HCT116 (cell line): Measurements from ENCODE around the gene C1QB. TPM values are rescaled to one million over a fixed set of nuclear protein-coding genes. Genes with fewer than 3 reads are reported as not detected.

Experiments
- ATAC-seq: fragments of 200-7000 bp; cut with Tn5 transposase; 2 replicates; pipeline ENCODE4 v1.9.1; 2020; ENCODE audit warnings: mild to moderate bottlenecking, moderate library complexity
- BruUV-seq: library from RNA; stranded (reverse); fragments of 400-500 nt; replicated peaks from 2 replicates; lab custom pipeline; 2021; lab: Mats Ljungman, UMichigan
- CTCF ChIA-PET: fragments of 300-600 bp; sonication (Branson Sonifier 250); formaldehyde crosslinking; loops from one replicate; lab custom pipeline; 2021; ENCODE audit warnings: antibody characterized with exemption; lab: Charles Lee
- POLR2A ChIA-PET: fragments of 300-600, 350-600 bp; sonication (Branson Sonifier 250); formaldehyde crosslinking; loops from one replicate; lab custom pipeline; 2021; ENCODE audit warnings: antibody characterized with exemption; lab: Charles Lee
- RAD21 ChIA-PET, 2 experiments: fragments of 300-600 bp; sonication (Branson Sonifier 250); formaldehyde crosslinking; loops; one replicate each; lab custom pipeline; 2023; ENCODE audit warnings: low total read pairs in 2 of 2; ENCODE audit not compliant: uncharacterized antibody in 2 of 2, unreplicated experiment in 2 of 2, low non-redundant PET in 1 of 2; lab: Charles Lee
- DNase-seq: peaks from one replicate; pipeline ENCODE4 v3.0.0-alpha.2; 2010; ENCODE audit warnings: low read depth, low spot score
- H2AFZ ChIP-seq: fragments of 200-600 bp; shearing (Covaris generic), sonication (generic); 2 replicates; pipeline ENCODE4 v1.6.1; 2017; ENCODE audit warnings: low read depth, mixed run types, mixed read lengths, antibody characterized with exemption, low read length; ENCODE audit not compliant: poor library complexity, severe bottlenecking
- H3K27ac ChIP-seq: 2 replicates; pipeline ENCODE4 v1.5.1; 2012; ENCODE audit warnings: low read depth, low read length
- H3K27me3 ChIP-seq: fragments of 200-600 bp; sonication (generic); 2 replicates; pipeline ENCODE4 v1.6.1; 2016; ENCODE audit warnings: mixed run types, low read length, mixed read lengths; ENCODE audit not compliant: insufficient read depth
- H3K36me3 ChIP-seq, 2 experiments: fragments of 200-500 bp in 1 of 2; fragments of 200-600 bp in 1 of 2; sonication (Bioruptor generic) in 1 of 2; sonication (generic) in 1 of 2; 2 replicates each; pipeline versions ENCODE4 v1.5.1 to v1.6.1; 2014 to 2016; ENCODE audit warnings: low read length in 2 of 2, inconsistent platforms in 1 of 2, mixed read lengths in 1 of 2, mixed run types in 1 of 2; ENCODE audit not compliant: insufficient read depth in 2 of 2, control insufficient read depth in 1 of 2
- H3K4me1 ChIP-seq, 2 experiments: fragments of 200-600 bp in 1 of 2; sonication (generic) in 1 of 2; 2 replicates each; pipeline versions ENCODE4 v1.5.1 to v1.6.1; 2012 to 2017; ENCODE audit warnings: low read length in 2 of 2, inconsistent platforms in 1 of 2, mild to moderate bottlenecking in 1 of 2, mixed read lengths in 1 of 2, mixed run types in 1 of 2, moderate library complexity in 1 of 2; ENCODE audit not compliant: insufficient read depth in 2 of 2, control insufficient read depth in 1 of 2
- H3K4me2 ChIP-seq: fragments of 200-600 bp; sonication (generic); 2 replicates; pipeline ENCODE4 v1.6.1; 2017; ENCODE audit warnings: mixed run types, low read length, mixed read lengths
- H3K4me3 ChIP-seq, 2 experiments: fragments of 200-600 bp in 1 of 2; sonication (generic) in 1 of 2; replicated peaks in 1 of 2; 2 replicates each; pipeline ENCODE4 v1.5.1; 2011 to 2016; ENCODE audit warnings: low read length in 2 of 2, control low read depth in 1 of 2, low read depth in 1 of 2, mild to moderate bottlenecking in 1 of 2, mixed read lengths in 1 of 2, mixed run types in 1 of 2
- H3K79me2 ChIP-seq: fragments of 200-600 bp; sonication (generic); 2 replicates; pipeline ENCODE4 v1.6.1; 2017; ENCODE audit warnings: mild to moderate bottlenecking, mixed run types, low read length, moderate library complexity, mixed read lengths; ENCODE audit not compliant: insufficient read depth
- H3K9ac ChIP-seq: fragments of 200-600 bp; sonication (generic); 2 replicates; pipeline ENCODE4 v1.6.1; 2016; ENCODE audit warnings: low read length, mixed read lengths
- H3K9me2 ChIP-seq: fragments of 200-600 bp; sonication (generic), shearing (Covaris generic); 2 replicates; pipeline ENCODE4 v1.6.1; 2017; ENCODE audit warnings: mixed run types, mild to moderate bottlenecking, moderate library complexity; ENCODE audit not compliant: insufficient read depth
- H3K9me3 ChIP-seq, 2 experiments: fragments of 200-500 bp in 1 of 2; fragments of 200-600 bp in 1 of 2; sonication (Bioruptor generic) in 1 of 2; sonication (generic) in 1 of 2; 2 replicates each; pipeline ENCODE4 v1.6.1; 2014 to 2017; ENCODE audit warnings: low read length in 2 of 2, mixed read lengths in 2 of 2, inconsistent platforms in 1 of 2, low read depth in 1 of 2, mild to moderate bottlenecking in 1 of 2, mixed run types in 1 of 2, moderate library complexity in 1 of 2; ENCODE audit not compliant: control insufficient read depth in 1 of 2, insufficient read depth in 1 of 2
- H4K20me1 ChIP-seq: fragments of 200-600 bp; sonication (generic), shearing (Covaris generic); 2 replicates; pipeline ENCODE4 v1.6.1; 2017; ENCODE audit warnings: mixed run types, mild to moderate bottlenecking, moderate library complexity; ENCODE audit not compliant: insufficient read depth
- ATF3 ChIP-seq: IDR thresholded peaks from 2 replicates; pipeline ENCODE4 v1.6.1; 2012
- FOSL1 ChIP-seq: IDR thresholded peaks from 2 replicates; pipeline ENCODE4 v1.6.1; 2012; ENCODE audit warnings: low read depth
- POLR2A ChIP-seq: IDR thresholded peaks from 2 replicates; pipeline ENCODE4 v1.7.0; 2011; ENCODE audit warnings: borderline replicate concordance; ENCODE audit not compliant: insufficient read depth, insufficient read length; ENCODE audit errors: extremely low read depth
- POLR2AphosphoS5 ChIP-seq: IDR thresholded peaks from 2 replicates; pipeline ENCODE4 v1.6.1; 2011; ENCODE audit warnings: mild to moderate bottlenecking, low read depth, low read length, moderate library complexity
- TCF7L2 ChIP-seq: IDR thresholded peaks from 2 replicates; pipeline ENCODE4 v1.7.0; 2011; ENCODE audit warnings: borderline replicate concordance, inconsistent platforms; ENCODE audit not compliant: insufficient read depth, insufficient read length; ENCODE audit errors: extremely low read depth
- intact Hi-C: fragments of 100-400 bp; cut with micrococcal nuclease; formaldehyde crosslinking; loops from 2 replicates; pipeline ENCODE4 v1.10.0; 2022
- total RNA-seq: library from RNA; stranded (reverse); gene quantifications from one replicate; pipeline ENCODE4 v1.2.1, GENCODE V29; 2021; ENCODE audit not compliant: unreplicated experiment

The C1QB gene
- total RNA-seq, 1 experiment from 2014 or later, result 0.32 TPM

DNA sequence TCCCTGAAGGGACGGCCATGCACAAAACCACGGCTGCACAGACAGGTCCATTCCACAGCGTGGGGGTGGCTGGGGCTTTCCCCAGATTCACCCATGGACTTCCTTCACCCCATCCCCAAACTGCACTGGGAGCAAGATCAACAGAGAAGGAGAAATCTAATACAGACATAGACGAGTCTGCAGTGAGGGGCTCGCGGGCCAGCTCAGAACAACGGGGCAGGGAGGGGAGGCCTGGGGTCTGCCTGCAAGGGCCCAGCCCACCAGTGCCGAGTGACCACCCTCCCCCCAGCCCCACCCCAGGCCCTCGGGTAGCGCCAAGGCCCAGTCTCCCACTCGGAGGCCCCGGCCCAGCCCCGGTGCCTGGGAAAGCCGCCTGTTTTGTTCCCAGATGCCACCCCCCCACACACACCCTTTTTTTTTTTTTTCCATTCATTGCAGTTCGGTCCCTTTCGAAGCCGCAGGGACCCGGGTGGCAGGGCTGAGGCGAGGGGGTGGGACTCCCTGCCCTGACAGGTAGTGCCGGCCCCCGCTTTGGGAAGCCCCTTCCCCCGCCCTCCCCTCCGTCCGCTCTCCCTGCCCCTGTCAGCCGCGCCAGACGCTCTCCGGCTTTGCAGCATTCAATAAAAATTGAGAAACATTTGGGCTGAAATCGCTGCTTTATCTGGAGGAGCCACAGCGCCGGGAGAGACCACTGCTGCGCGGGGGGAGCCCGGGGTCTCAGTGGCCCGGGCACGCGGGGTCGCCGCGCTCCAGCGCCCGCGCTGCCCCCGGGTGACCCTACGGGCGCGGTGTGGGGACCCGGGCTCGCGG, 57.1 kb downstream of the C1QB start:
- Histone ChIP-seq H3K9me3 (no peaks in the 10 kb centered on the region), H3K4me3 (peak overlapping the region; percentile 40 to 53), H3K27me3 (no peaks in the 10 kb centered on the region), H3K27ac (peak overlapping the region; percentile 83; the same call in 1 of the 2 replicates), H4K20me1 (no peaks in the 10 kb centered on the region), H2AFZ (no peak overlapping the region), H3K9ac (no peak overlapping the region), H3K4me1 (peaks cover 0 to 15% of the 10 kb centered on the region in 2 experiments; a peak in 3 of 4 replicates), H3K36me3 (no peaks in the 10 kb centered on the region), H3K9me2 (no peaks in the 10 kb centered on the region), H3K79me2 (no peaks in the 10 kb centered on the region), H3K4me2 (peak overlapping the region; percentile 82)
- TF ChIP-seq ATF3 (no peak), POLR2A (peak; percentile 5)
- ATAC-seq, result peak; percentile 61
- no TSS peak for BruUV-seq
- POLR2A ChIA-PET, result no interaction called here
- RAD21 ChIA-PET, result no interaction called here
- no peak for DNase-seq
- CTCF ChIA-PET, result interaction anchor here (0.8 to 1.1 kb wide), 4 partner anchors 10 to 152 kb away, joined by 3 to 7 read pairs (median 3); no protein-coding TSS in a partner anchor
- intact Hi-C loops, result no loop called here

DNA sequence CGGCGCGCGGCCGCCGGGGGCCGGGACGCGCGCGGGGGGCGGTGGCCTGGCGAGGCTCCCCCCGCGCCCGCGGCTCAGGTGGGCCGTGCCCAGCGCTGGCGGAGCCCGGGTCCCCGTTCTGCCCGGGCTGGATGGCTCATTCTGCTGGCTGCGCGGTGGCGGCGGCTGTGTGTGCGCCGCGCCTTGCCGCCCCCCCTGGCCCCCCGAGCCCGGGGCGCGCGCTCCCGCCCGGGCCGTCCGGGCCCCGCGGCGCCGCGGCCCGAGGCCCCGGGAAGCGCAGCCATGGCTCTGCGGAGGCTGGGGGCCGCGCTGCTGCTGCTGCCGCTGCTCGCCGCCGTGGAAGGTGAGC, 57.6 kb downstream of the C1QB start, which contains the start of gene EPHB2:
Gene EPHB2, plus strand, starts transcription at position 139 of the 349 bp plus-strand sequence. Its CDS starts 144 bp downstream, at position 283.
- no peak for DNase-seq
- Histone ChIP-seq H2AFZ (no peak within 1 kb of the TSS), H4K20me1 (no peaks in the 10 kb centered on the region), H3K4me1 (peaks cover 0 to 15% of the 10 kb centered on the region in 2 experiments; a peak in 3 of 4 replicates), H3K4me2 (peak within 1 kb of the TSS; percentile 94), H3K79me2 (no peaks in the 10 kb centered on the region), H3K9me3 (no peaks in the 10 kb centered on the region), H3K9ac (peak within 1 kb of the TSS; percentile 59), H3K4me3 (peak within 1 kb of the TSS; percentile 40 to 65), H3K36me3 (no peaks in the 10 kb centered on the region), H3K9me2 (no peaks in the 10 kb centered on the region), H3K27me3 (no peaks in the 10 kb centered on the region), H3K27ac (peak within 1 kb of the TSS; percentile 83; the same call in 1 of the 2 replicates)
- ATAC-seq, result peak; percentile 85
- RAD21 ChIA-PET, result no interaction called here
- BruUV-seq, result no TSS peak
- POLR2A ChIA-PET, result no interaction called here
- CTCF ChIA-PET, result no interaction called here
- TF ChIP-seq POLR2A (peak; percentile 60), TCF7L2 (peak; percentile 18), FOSL1 (no peak), POLR2AphosphoS5 (peak; percentile 71)
- intact Hi-C loops, result no loop called here
